Measurements from ENCODE around the gene LPCAT3.
"Not testable (repeated sequence)": the region's sequence is repeated elsewhere in the genome, so short reads cannot be mapped to it uniquely, and the experiment has no call there.

GRCh38 chr12:7037411-7037810, 19.1 kb upstream of the LPCAT3 start:
- not testable (repeated sequence) for TF ChIP-seq CTCF (optimal IDR thresholded peaks at IDR 0.05 in 1 of 3, IDR thresholded peaks at IDR 0.05 in 1 of 3, conservative IDR thresholded peaks at IDR 0.05 in 1 of 3; ENCODE audit: extremely low read depth in 1 of 3, insufficient read depth in 2 of 3, low read length in 3 of 3); EZH2 (IDR thresholded peaks at IDR 0.05; ENCODE audit: low read length)
